Stimulated activated CD8-positive, alpha-beta memory T cell treated with anti-CD3 and anti-CD28 coated beads, Interleukin-12 subunit alpha, Interleukin-12 subunit beta, amount 100 ng/mL, for 4 hours (primary cell): Measurements from ENCODE around the gene JAKMIP1.
A peak's percentile ranks its signal among the peaks of the same experiment; 100 is the strongest.
"Not testable (repeated sequence)": the region's sequence is repeated elsewhere in the genome, so short reads cannot be mapped to it uniquely, and the experiment has no call there.

Experiments used
- DNase-seq: peaks from one replicate; pipeline ENCODE4 v3.0.0-alpha.2; 2020; ENCODE audit warnings: low read depth

JAKMIP1 gene

GRCh38 chr4:6229095-6229494 is 28.7 kb upstream of the JAKMIP1 start:
- no peak for DNase-seq

- DNase-seq = no peak
These were observed 28.1 kb upstream of the JAKMIP1 start for GRCh38 chr4:6228158-6229067.

- DNase-seq = no peak
These were observed 27.2 kb upstream of the JAKMIP1 start for GRCh38 chr4:6227412-6228157.

- DNase-seq = no peak
These were observed 26.2 kb upstream of the JAKMIP1 start for GRCh38 chr4:6226506-6226905.

GRCh38 chr4:6225469-6225868 is 25.1 kb upstream of the JAKMIP1 start:
- no peak for DNase-seq

- no peak for DNase-seq
These were observed 24.4 kb upstream of the JAKMIP1 start for GRCh38 chr4:6224735-6225134.

- DNase-seq = no peak
These were observed 22.5 kb upstream of the JAKMIP1 start for GRCh38 chr4:6222761-6223292.

- DNase-seq = peak; percentile 10
These were observed 21.8 kb upstream of the JAKMIP1 start for GRCh38 chr4:6221851-6222760.

- no peak for DNase-seq
These were observed 21.0 kb upstream of the JAKMIP1 start for GRCh38 chr4:6221301-6221850.

GRCh38 chr4:6217716-6218381 is 17.5 kb upstream of the JAKMIP1 start:
- DNase-seq = no peak

GRCh38 chr4:6216588-6216987 is 16.2 kb upstream of the JAKMIP1 start:
- DNase-seq = no peak

- DNase-seq = no peak
These were observed 9.6 kb upstream of the JAKMIP1 start for GRCh38 chr4:6209921-6210320.

GRCh38 chr4:6209291-6209690 is 8.9 kb upstream of the JAKMIP1 start:
- not testable (repeated sequence) for DNase-seq

- no peak for DNase-seq
These were observed 8.1 kb upstream of the JAKMIP1 start for GRCh38 chr4:6208416-6208815.

GRCh38 chr4:6207602-6208001 is 7.3 kb upstream of the JAKMIP1 start:
- DNase-seq = no peak

- DNase-seq = no peak
These were observed 6.5 kb upstream of the JAKMIP1 start for GRCh38 chr4:6206771-6207290.

GRCh38 chr4:6205973-6206372 is 5.6 kb upstream of the JAKMIP1 start:
- DNase-seq = no peak

- DNase-seq = no peak
These were observed 5.2 kb upstream of the JAKMIP1 start for GRCh38 chr4:6205567-6205931.

- DNase-seq = no peak
These were observed 4.7 kb upstream of the JAKMIP1 start for GRCh38 chr4:6204871-6205566.

GRCh38 chr4:6204098-6204497 is 3.7 kb upstream of the JAKMIP1 start:
- no peak for DNase-seq
